GM12872 (cell line): ENCODE results near the gene TP53I3.

Experiments used
- CTCF ChIP-seq: IDR thresholded peaks from 3 replicates; pipeline ENCODE4 v1.5.1; 2011; ENCODE audit warnings: low read depth, mild to moderate bottlenecking, low read length, moderate library complexity; ENCODE audit not compliant: insufficient read depth

Gene TP53I3

GRCh38 chr2:24048769-24049484 lies 35.7 kb downstream of the TP53I3 start:
- no peak for TF ChIP-seq CTCF

GRCh38 chr2:24047703-24048033 lies 37.0 kb downstream of the TP53I3 start:
- no peak for TF ChIP-seq CTCF

- no peak for TF ChIP-seq CTCF
Observed at GRCh38 chr2:24046930-24047702, 37.5 kb downstream of the TP53I3 start, which contains the start of gene WDCP. Gene WDCP, minus strand, starts transcription at chr2:24047391. Its CDS starts 7,897 bp downstream, at chr2:24039494.

- no peak for TF ChIP-seq CTCF
Observed at GRCh38 chr2:24046599-24046929, 38.1 kb downstream of the TP53I3 start.

- TF ChIP-seq CTCF = no peak
Observed at GRCh38 chr2:24045511-24046508, 38.8 kb downstream of the TP53I3 start.

- no peak for TF ChIP-seq CTCF
Observed at GRCh38 chr2:24040511-24040910, 44.1 kb downstream of the TP53I3 start.
